Tibial artery (tissue), 4 donors: Measurements from ENCODE around the gene NBPF6.
"Not testable (repeated sequence)": the region's sequence is repeated elsewhere in the genome, so short reads cannot be mapped to it uniquely, and the experiment has no call there.

Experiments
- DNase-seq, 2 donors: peaks; one replicate each; pipeline ENCODE4 v3.0.0-alpha.2; 2019
- H3K27ac ChIP-seq, 2 donors: fragments of 200-600 bp; sonication (generic) in 1 of 2; 1 replicate in 1 of 2; 2 replicates in 1 of 2; pipeline ENCODE4 v1.5.1; 2018 to 2019; ENCODE audit warnings: mild to moderate bottlenecking in 1 of 2
- H3K27me3 ChIP-seq, 2 donors: fragments of 200-600 bp; sonication (generic) in 1 of 2; one replicate each; pipeline versions ENCODE4 v1.5.1 to v1.6.0; 2016 to 2019
- H3K36me3 ChIP-seq, 3 donors: fragments of 200-600 bp; sonication (generic) in 2 of 3; one replicate each; pipeline ENCODE4 v1.5.1; 2016 to 2019; ENCODE audit warnings: mild to moderate bottlenecking in 2 of 3
- H3K4me1 ChIP-seq, 4 donors: fragments of 200-600 bp; sonication (generic) in 2 of 4; 1 replicate in 3 of 4; 2 replicates in 1 of 4; pipeline ENCODE4 v1.5.1; 2016 to 2019
- H3K4me3 ChIP-seq, 2 donors: fragments of 200-600 bp; sonication (generic) in 1 of 2; 1 replicate in 1 of 2; 2 replicates in 1 of 2; pipeline ENCODE4 v1.5.1; 2018 to 2019; ENCODE audit warnings: mild to moderate bottlenecking in 2 of 2
- H3K9me3 ChIP-seq, 3 donors: fragments of 200-600 bp; sonication (generic) in 1 of 3; one replicate each; pipeline ENCODE4 v1.5.1; 2016 to 2019
- intact Hi-C: fragments of 100-400 bp; cut with DNase I; formaldehyde crosslinking; loops from one replicate; pipeline ENCODE4 v1.15.0; 2023; ENCODE audit warnings: low total_unique reads
- TF ChIP-seq, protein P1 (sequence below), 2 experiments: fragments of 200-600 bp in 1 of 2; fragments of 450-650 bp in 1 of 2; IDR thresholded peaks; one replicate each; pipeline ENCODE4 v1.5.1; 2017 to 2019; ENCODE audit warnings: antibody characterized with exemption in 2 of 2, mild to moderate bottlenecking in 1 of 2, moderate library complexity in 1 of 2

Gene NBPF6

DNA sequence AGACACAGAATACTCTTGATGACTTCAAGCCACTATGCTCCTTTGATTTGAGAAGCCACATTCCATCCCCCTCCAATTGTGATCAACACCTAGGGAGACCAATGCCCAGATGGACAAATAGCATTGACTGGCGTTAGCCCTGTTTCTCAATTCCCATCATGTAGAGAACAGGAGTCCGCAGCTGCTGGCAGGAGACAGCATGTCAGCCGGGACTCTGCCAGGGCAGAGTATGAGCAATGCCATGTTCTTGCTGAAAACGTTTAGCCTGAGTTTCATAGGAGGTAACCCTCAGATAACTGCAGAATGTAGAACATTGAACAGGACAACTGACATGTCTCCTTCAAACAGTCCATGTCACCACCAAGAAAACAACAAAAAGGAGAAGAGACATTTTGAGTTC is 20.6 kb downstream of the NBPF6 start:
- H3K4me3 ChIP-seq, H3K27ac ChIP-seq, intact Hi-C loops, H3K27me3 ChIP-seq, H3K36me3 ChIP-seq, H3K9me3 ChIP-seq, DNase-seq, H3K4me1 ChIP-seq: not testable (repeated sequence)

DNA sequence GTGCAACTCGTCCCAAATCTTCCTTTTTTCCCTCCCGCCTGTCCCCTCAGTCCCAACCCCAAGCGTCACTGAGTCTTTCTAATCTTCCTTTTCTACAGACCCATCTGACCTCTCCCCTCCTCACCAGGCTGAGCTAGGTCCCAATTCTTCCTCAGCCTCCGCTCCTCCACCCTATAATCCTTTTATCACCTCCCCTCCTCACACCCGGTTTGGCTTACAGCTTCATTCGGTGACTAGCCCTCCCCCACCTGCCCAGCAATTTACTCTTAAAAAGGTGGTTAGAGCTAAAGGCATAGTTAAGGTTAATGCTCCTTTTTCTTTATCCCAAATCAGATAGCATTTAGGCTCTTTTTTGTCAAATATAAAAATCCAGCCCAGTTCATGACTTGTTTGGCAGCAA is 24.4 kb downstream of the NBPF6 start:
- H3K27me3 ChIP-seq, intact Hi-C loops, H3K36me3 ChIP-seq, DNase-seq, H3K4me1 ChIP-seq, H3K4me3 ChIP-seq, H3K27ac ChIP-seq: not testable (repeated sequence)
- peaks cover 0 to 11% (median 10%) of the 10 kb centered on the region in 3 donors for H3K9me3 ChIP-seq

- intact Hi-C loops: no loop called here
- TF ChIP-seq, protein P1, sequence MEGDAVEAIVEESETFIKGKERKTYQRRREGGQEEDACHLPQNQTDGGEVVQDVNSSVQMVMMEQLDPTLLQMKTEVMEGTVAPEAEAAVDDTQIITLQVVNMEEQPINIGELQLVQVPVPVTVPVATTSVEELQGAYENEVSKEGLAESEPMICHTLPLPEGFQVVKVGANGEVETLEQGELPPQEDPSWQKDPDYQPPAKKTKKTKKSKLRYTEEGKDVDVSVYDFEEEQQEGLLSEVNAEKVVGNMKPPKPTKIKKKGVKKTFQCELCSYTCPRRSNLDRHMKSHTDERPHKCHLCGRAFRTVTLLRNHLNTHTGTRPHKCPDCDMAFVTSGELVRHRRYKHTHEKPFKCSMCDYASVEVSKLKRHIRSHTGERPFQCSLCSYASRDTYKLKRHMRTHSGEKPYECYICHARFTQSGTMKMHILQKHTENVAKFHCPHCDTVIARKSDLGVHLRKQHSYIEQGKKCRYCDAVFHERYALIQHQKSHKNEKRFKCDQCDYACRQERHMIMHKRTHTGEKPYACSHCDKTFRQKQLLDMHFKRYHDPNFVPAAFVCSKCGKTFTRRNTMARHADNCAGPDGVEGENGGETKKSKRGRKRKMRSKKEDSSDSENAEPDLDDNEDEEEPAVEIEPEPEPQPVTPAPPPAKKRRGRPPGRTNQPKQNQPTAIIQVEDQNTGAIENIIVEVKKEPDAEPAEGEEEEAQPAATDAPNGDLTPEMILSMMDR (IDR thresholded peaks at IDR 0.05): no peak
- no peaks in the 10 kb centered on the region for H3K36me3 ChIP-seq
- no peak for DNase-seq
- no peaks in the 10 kb centered on the region for H3K4me1 ChIP-seq
- H3K4me3 ChIP-seq: no peak overlapping the region
- no peaks in the 10 kb centered on the region for H3K27me3 ChIP-seq
- H3K9me3 ChIP-seq: peaks cover 0 to 11% (median 10%) of the 10 kb centered on the region in 3 donors
- no peak overlapping the region for H3K27ac ChIP-seq
Measured at GRCh38 chr1:108478429-108479015, 28.4 kb downstream of the NBPF6 start.

- Histone ChIP-seq H3K9me3 (peaks cover 0 to 17% (median 11%) of the 10 kb centered on the region in 3 donors), H3K27me3 (no peaks in the 10 kb centered on the region), H3K36me3 (no peaks in the 10 kb centered on the region), H3K4me3 (no peak overlapping the region), H3K27ac (no peak overlapping the region), H3K4me1 (no peaks in the 10 kb centered on the region)
- TF ChIP-seq, protein P1 (IDR thresholded peaks at IDR 0.05): no peak
- DNase-seq: no peak
- intact Hi-C loops: no loop called here
Measured at GRCh38 chr1:108482708-108483107, 32.6 kb downstream of the NBPF6 start.

- H3K27ac ChIP-seq, H3K4me1 ChIP-seq, H3K36me3 ChIP-seq, H3K4me3 ChIP-seq, intact Hi-C loops, H3K27me3 ChIP-seq, DNase-seq, H3K9me3 ChIP-seq: not testable (repeated sequence)
Measured at GRCh38 chr1:108485990-108486389, 35.8 kb downstream of the NBPF6 start.

DNA sequence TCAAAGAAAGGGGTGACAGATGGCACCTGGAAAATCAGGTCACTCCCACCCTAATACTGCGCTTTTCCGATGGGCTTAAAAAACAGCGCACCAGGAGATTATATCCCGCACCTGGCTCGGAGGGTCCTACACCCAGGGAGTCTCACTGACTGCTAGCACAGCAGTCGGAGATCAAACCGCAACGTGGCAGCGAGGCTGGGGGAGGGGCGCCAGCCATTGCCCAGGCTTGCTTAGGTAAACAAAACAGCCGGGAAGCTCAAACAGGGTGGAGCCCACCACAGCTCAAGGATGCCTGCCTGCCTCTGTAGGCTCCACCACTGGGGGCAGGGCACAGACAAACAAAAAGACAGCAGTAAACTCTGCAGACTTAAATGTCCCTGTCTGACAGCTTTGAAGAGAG is 36.6 kb downstream of the NBPF6 start:
- intact Hi-C loops, DNase-seq, H3K4me3 ChIP-seq, H3K9me3 ChIP-seq, H3K27ac ChIP-seq, H3K36me3 ChIP-seq, H3K27me3 ChIP-seq, H3K4me1 ChIP-seq: not testable (repeated sequence)

- H3K36me3 ChIP-seq, DNase-seq, intact Hi-C loops, H3K27ac ChIP-seq, H3K9me3 ChIP-seq, H3K4me3 ChIP-seq, H3K4me1 ChIP-seq, H3K27me3 ChIP-seq: not testable (repeated sequence)
Measured at GRCh38 chr1:108495008-108495407, 44.9 kb downstream of the NBPF6 start.

DNA sequence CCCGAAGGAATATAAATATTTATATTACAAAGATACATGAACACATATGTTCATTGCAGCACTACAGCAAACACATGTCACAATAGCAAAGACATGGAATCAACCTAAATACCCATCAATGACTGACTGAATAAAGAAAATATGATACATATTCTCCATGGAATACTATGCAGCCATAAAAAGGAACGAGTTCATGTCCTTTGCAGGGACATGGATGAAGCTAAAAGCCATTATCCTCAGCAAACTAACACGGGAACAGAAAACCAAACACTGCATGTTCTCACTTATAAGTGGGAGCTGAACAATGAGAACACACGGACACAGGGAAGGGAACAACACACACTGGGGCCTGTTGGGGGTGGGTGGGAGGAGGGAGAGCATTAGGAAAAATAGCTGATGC is 46.7 kb downstream of the NBPF6 start:
- H3K27ac ChIP-seq, H3K4me1 ChIP-seq, H3K27me3 ChIP-seq, H3K4me3 ChIP-seq, H3K9me3 ChIP-seq, DNase-seq, intact Hi-C loops, H3K36me3 ChIP-seq: not testable (repeated sequence)

DNA sequence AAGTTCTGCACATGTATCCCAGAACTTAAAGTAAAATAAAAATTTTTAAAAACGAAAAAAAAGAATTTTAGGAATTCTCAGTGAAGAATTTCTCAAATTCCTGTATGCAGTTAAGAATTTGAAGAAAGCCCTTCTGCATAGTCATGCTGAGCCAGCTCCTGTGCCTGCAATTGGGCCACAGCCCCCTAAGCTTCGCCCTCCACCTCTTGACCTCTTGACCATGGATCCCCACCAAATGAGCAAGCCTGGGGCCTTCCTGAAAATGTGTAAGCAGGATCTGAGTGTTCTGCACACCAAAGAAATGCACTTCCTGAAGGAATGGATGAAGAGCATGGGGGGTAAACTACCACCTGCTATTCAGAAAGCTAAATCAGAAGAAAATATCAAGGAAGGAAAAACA is 52.0 kb downstream of the NBPF6 start:
- Histone ChIP-seq H3K4me3 (no peak overlapping the region), H3K9me3 (no peaks in the 10 kb centered on the region), H3K27me3 (no peaks in the 10 kb centered on the region), H3K4me1 (peaks cover 0 to 10% (median 2%) of the 10 kb centered on the region in 4 donors), H3K27ac (no peak overlapping the region), H3K36me3 (no peaks in the 10 kb centered on the region)
- no peak for DNase-seq
- TF ChIP-seq, protein P1 (IDR thresholded peaks at IDR 0.05): no peak
- intact Hi-C loops: no loop called here
